ENCODE data around the gene CD300LG. TPM values are rescaled to one million over a fixed set of nuclear protein-coding genes. Genes with fewer than 3 reads are reported as not detected.
A peak's percentile ranks its signal among the peaks of the same experiment; 100 is the strongest.
"Not testable (repeated sequence)": the region's sequence is repeated elsewhere in the genome, so short reads cannot be mapped to it uniquely, and the experiment has no call there.

Gene CD300LG, protein sequence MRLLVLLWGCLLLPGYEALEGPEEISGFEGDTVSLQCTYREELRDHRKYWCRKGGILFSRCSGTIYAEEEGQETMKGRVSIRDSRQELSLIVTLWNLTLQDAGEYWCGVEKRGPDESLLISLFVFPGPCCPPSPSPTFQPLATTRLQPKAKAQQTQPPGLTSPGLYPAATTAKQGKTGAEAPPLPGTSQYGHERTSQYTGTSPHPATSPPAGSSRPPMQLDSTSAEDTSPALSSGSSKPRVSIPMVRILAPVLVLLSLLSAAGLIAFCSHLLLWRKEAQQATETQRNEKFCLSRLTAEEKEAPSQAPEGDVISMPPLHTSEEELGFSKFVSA
- total RNA-seq, result 45.9 TPM

- no peaks in the 10 kb centered on the region for H3K27me3 ChIP-seq
- no peaks in the 10 kb centered on the region for H3K36me3 ChIP-seq
- no peaks in the 10 kb centered on the region for H3K9me3 ChIP-seq
- no peak within 1 kb of the TSS for H3K4me3 ChIP-seq
- H3K27ac ChIP-seq, result peak within 1 kb of the TSS in 1 of 2 donors; percentile 4
- TF ChIP-seq CTCF (IDR thresholded peaks at IDR 0.05), result no peak
- H3K4me1 ChIP-seq, result peaks cover 0 to 5% of the 10 kb centered on the region in 2 donors
- intact Hi-C loops (cut with DNase I), result loop anchor here (1.0 to 5.0 kb wide), 3 partner anchors 14 to 155 kb away; partner anchors contain the start of genes DUSP3 and MPP3
- DNase-seq (ENCODE audit: low spot score in 2 of 2), result no peak
Observed at GRCh38 chr17:43846963-43847371, at the start of gene CD300LG. Gene CD300LG, plus strand, starts transcription at chr17:43847176. Its CDS starts 41 bp downstream, at chr17:43847217.

- H3K4me1 ChIP-seq; H3K9me3 ChIP-seq; DNase-seq (ENCODE audit: low spot score in 2 of 2); H3K27ac ChIP-seq; intact Hi-C loops (cut with DNase I); H3K4me3 ChIP-seq; H3K36me3 ChIP-seq; H3K27me3 ChIP-seq: not testable (repeated sequence)
Observed at GRCh38 chr17:43798024-43798423, 49.0 kb upstream of the CD300LG start.

DNA sequence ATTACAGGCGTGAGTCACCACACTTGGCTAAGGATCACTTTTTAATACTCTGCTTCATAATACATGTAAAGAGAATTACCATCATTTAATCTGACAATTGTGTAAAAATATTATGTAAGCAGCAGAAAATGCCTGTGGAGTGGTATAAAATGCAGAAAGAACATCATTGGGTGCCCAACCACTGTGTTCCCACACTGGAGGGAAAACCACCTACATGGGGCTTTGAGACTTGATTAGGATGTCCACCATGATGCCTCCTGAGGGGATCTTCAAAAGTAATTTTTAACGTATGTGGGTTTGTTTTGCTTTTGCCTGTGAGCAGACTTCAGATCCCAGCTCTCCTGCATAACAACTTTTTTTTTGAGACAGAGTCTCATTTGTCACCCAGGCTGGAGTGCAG lies 47.9 kb upstream of the CD300LG start:
- peaks cover 3 to 16% of the 10 kb centered on the region in 2 donors for H3K36me3 ChIP-seq
- no peak overlapping the region for H3K27ac ChIP-seq
- DNase-seq (ENCODE audit: low spot score in 2 of 2), result no peak
- intact Hi-C loops (cut with DNase I), result no loop called here
- H3K9me3 ChIP-seq, result peaks cover 0 to 3% of the 10 kb centered on the region in 2 donors
- no peaks in the 10 kb centered on the region for H3K27me3 ChIP-seq
- TF ChIP-seq CTCF (IDR thresholded peaks at IDR 0.05), result no peak
- H3K4me1 ChIP-seq, result no peaks in the 10 kb centered on the region
- H3K4me3 ChIP-seq, result no peak overlapping the region

- DNase-seq (ENCODE audit: low spot score in 2 of 2), result no peak
- Histone ChIP-seq H3K27ac (no peak overlapping the region), H3K27me3 (no peaks in the 10 kb centered on the region), H3K36me3 (peaks cover 3 to 22% of the 10 kb centered on the region in 2 donors), H3K9me3 (peaks cover 0 to 3% of the 10 kb centered on the region in 2 donors), H3K4me1 (no peaks in the 10 kb centered on the region), H3K4me3 (no peak overlapping the region)
- intact Hi-C loops (cut with DNase I), result no loop called here
- TF ChIP-seq CTCF (IDR thresholded peaks at IDR 0.05), result no peak
Observed at GRCh38 chr17:43800736-43801135, 46.2 kb upstream of the CD300LG start.

- TF ChIP-seq CTCF (IDR thresholded peaks at IDR 0.05), result no peak
- H3K27me3 ChIP-seq, result no peaks in the 10 kb centered on the region
- no peak for DNase-seq (ENCODE audit: low spot score in 2 of 2)
- peaks cover 0 to 3% of the 10 kb centered on the region in 2 donors for H3K9me3 ChIP-seq
- no peak overlapping the region for H3K27ac ChIP-seq
- intact Hi-C loops (cut with DNase I), result no loop called here
- no peak overlapping the region for H3K4me3 ChIP-seq
- peaks cover 5 to 25% of the 10 kb centered on the region in 2 donors for H3K36me3 ChIP-seq
- H3K4me1 ChIP-seq, result no peaks in the 10 kb centered on the region
Observed at GRCh38 chr17:43801844-43802243, 45.1 kb upstream of the CD300LG start.

DNA sequence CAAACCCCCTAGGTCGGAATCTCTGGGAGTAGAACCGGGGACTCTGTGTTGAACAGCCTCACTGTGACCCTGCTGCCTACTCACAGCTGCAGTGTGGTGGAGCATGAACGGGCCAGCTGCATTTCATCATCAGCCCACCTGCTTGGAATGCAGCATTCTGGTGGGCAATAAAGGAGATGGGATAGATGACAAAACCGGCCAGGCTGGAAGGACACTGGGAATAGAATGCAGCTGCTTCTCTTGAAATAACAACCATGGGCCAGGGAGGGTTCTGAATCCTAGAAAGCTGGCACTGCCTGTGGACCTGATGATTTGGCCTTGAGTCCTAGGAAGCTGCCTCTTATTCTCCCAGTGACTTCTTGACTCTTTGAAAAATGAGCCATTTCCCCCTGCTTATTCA lies 43.2 kb upstream of the CD300LG start:
- Histone ChIP-seq H3K27me3 (no peaks in the 10 kb centered on the region), H3K9me3 (no peaks in the 10 kb centered on the region), H3K4me1 (no peaks in the 10 kb centered on the region), H3K27ac (no peak overlapping the region), H3K4me3 (no peak overlapping the region), H3K36me3 (peaks cover 15 to 38% of the 10 kb centered on the region in 2 donors)
- no peak for DNase-seq (ENCODE audit: low spot score in 2 of 2)
- no peak for TF ChIP-seq CTCF (IDR thresholded peaks at IDR 0.05)
- intact Hi-C loops (cut with DNase I), result no loop called here

Measured in ascending aorta (tissue), 2 donors.